M059J (cell line): ENCODE results near the gene ZNF532. TPM values are rescaled to one million over a fixed set of nuclear protein-coding genes. Genes with fewer than 3 reads are reported as not detected.
A peak's percentile ranks its signal among the peaks of the same experiment; 100 is the strongest.
"Not testable (repeated sequence)": the region's sequence is repeated elsewhere in the genome, so short reads cannot be mapped to it uniquely, and the experiment has no call there.

Experiments
- DNase-seq: peaks from one replicate; pipeline ENCODE4 v3.0.0-alpha.2; 2012; ENCODE audit warnings: low read depth
- total RNA-seq: library from RNA; depleted of rRNA; stranded (reverse); fragments of >200 nt; shearing (Covaris generic); gene quantifications from 2 replicates; pipeline ENCODE4 v1.2.3, GENCODE V29; 2014

Gene ZNF532
- total RNA-seq, 1 experiment from 2014 or later, result 60.9 TPM

DNA sequence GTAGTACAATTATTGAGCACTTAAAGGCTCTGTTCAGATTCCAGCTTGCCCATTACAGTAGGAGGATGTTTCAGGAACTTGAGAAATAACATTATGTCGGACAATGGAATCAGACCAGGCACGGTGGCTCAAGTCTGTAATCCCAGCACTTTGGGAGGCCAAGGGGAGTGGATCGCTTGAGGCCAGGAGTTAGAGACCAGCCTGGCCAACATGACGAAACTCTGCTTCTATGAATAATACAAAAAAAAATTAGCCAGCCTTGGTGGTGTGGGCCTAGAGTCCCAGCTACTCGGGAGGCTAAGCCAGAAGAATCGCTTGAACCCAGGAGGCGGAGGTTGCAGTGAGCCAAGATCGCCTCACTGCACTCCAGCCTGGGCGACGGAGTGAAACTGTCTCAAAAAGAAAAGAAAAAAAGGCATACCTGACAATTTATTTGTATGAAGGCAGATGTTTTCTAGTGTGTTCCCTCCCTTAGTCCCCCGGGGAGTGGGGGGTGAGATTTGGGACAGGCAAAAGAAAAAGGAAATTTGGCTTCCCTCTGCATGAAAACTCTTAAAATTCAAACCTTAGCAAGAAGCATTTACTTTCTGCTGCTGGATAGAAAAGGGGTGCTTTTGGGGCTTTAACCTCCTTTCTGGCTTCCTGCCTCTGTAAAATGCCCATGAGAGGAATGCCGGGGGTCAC is 13.7 kb upstream of the ZNF532 start:
- DNase-seq, result peak; percentile 43

DNA sequence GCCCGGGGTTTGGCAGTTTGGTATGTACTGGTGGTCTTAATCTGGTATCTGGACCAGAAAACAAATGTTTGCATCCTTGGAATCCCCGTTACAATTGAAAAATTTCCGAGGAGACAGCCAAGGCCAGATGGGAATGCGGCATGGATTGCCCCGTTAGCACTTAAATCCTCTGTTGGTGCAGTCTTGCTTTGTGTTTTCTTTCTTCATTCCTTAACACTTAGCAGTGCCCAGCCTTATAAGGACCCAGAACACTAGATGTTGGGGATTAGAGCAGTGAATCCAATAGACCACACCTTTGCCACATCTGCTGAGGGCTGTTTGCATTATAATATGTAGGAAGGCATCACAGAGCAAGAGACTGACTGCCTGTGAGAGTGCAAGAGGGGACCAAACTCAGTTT is 12.8 kb upstream of the ZNF532 start:
- DNase-seq, result no peak

DNA sequence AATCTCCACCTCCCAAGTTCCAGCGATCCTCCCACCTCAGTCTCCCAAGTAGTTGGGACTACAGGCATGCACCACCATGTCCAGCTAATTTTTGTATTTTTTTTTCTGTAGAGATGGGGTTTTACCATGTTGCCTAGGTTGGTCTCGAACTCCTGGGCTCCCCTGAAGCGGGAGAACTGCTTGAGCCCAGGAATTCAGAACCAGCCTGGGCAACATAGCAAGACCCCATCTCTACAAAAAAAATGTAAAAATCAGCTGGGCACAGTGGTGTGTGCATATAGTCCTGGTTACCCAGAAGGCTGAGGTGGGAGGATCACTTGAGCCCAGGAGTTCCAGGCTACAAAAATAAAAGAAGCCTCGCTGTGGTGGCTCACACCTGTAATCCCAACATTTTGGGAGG is 12.0 kb upstream of the ZNF532 start:
- no peak for DNase-seq

DNA sequence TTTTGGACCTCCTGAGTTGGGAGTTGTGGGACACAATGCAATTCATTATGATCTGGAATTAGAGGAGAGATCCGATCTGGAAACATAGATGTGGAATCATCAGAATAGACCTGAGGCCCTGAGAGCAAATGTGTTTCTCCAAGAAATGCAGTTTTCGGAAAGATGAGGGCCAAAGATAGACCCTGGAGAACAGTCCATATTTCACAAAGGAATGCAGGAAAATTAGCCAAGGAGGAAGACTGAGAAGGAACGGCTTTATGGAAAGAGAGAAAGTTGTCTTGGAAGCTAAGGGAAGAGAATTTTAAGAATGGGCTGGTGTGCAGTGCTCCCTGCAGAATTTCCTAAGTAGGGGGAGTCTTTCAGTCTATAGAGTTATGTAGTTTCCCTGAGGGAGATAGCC is 11.1 kb upstream of the ZNF532 start:
- DNase-seq, result no peak

DNA sequence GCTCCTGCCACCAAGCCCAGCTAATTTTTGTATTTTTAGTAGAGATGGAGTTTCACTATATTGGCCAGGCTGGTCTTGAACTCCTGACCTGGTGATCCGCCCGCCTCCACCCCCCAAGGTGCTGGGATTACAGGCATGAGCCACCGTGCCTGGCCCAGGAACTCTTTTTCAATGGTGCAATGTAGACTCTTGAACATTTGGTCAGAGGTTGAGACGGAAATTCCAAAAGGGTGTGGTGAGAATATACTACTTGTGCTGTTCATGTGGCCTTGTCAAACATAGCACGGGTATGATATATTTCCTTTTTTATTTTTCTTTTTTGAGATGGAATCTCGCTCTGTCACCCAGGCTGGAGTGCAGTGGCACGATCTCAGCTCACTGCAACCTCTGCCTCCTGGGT is 9.2 kb upstream of the ZNF532 start:
- DNase-seq, result not testable (repeated sequence)

DNA sequence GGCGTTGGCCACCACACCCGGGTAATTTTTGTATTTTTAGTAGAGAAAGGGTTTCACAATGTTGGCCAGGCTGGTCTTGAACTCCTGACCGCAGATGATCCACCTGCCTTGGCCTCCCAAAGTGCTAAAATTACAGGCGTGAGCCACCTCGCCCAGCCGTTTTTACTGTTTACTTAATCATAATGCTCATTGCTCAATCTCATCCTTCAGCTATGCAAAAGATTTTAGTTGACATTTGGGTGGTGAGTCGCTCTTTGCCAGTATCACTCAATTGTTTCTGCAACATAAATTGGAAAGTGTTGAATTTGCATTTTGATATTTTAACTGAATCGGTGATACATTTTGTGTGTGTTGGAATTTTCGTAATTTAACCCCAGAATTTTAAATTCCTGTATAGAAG is 7.8 kb upstream of the ZNF532 start:
- DNase-seq, result peak; percentile 82

DNA sequence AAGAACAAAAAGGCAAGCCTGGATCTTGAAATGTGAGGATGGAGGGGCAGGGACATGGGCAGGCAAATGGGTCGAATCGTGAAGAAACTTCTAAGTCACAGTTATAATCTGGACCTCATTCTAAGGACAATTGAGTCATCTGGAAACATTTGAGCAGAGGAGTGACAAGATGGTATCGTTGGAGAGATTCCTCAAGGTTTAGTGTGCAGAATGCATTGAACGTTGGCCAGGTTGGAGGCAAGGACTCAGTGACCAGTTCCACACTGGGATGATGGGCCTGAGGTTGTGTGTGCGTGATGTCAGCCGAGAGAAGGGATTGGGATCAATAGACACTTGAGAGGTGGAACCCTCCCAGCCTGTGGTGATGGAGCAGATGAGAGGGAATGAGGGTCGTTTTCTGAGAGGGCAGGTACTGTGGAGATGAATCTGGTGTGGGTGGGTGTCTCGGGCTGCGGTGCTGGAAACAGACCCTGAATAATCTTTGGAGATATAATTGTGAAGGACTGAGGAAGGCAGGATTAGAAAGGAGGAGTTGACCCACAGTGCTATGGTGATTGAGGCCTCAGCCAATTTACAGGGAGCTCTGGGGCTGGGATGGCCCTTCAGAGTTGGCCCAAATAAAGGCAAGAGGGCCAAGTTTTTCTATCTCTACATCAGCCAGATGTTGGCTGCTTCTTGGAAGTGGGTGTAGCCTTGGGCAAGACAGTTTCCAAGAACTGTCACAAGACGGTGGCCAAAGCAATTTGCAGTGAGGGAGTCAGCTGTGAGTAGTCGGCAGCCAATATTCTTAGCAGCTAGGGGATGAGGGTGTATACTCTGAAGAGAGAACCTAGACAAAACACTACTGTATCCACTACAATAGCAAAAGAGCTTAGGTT is 5.8 kb upstream of the ZNF532 start:
- peak; percentile 66 for DNase-seq

DNA sequence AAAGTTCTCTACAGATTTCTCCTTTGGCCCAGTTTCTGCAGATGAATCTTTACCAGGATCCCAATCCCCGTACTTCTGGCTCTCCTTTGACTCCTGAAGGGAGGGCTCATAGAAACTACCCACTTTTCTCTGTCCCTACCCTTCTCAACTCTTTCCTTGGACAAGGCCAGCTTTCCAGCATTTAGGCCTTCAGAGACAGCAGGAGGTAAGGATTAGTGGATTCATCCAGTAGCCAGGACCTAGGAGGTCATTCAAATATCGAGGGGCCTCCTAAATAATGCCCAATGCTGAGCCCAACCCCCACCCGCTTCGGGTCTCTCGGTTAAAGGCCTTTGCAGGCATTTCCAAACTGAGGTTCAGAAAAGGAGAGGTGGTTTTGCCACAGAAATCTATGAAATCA is 4.8 kb upstream of the ZNF532 start:
- DNase-seq, result no peak

DNA sequence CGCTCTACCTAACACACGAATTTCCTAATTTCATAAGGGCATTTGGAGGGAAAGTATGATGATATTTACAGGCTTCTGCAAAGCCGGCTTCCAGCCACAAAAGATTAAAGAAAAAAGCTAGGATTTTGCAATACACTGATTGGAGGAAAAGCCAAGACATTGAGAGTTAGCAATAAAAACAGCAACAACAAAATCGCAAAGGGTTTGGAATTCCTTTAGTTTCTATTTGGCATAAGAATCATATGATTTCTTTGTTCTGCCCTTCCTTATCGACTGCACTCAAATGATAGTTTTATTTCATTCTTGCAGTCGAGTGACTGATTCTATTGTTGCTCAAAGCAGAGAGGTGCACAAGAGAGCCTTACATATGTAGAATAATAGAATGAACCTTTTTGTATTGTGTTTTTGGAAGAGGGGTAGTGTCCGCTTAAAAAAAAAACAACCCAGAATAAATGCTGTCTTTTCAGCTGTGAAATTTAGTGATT is 3.9 kb upstream of the ZNF532 start:
- peak; percentile 39 for DNase-seq

DNA sequence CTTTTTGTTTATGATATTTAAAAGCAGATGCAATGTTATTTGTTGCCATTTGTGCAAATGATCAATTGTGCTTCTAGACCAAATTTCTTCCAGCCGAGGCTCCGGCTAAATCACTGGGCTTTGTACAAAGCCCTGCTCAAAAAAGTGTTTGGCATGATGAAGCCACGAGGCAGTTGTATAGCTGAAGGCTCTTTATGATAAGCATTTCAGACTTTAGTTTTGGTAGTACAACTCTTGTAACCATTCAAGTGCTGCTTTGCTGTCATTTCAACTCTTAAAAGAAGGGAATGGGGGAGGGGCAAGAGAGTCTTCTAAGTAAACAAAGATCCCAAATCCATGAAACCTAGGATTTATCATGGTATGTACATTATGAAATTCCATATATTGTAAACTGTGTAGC is 3.3 kb upstream of the ZNF532 start:
- DNase-seq, result peak; percentile 18

DNA sequence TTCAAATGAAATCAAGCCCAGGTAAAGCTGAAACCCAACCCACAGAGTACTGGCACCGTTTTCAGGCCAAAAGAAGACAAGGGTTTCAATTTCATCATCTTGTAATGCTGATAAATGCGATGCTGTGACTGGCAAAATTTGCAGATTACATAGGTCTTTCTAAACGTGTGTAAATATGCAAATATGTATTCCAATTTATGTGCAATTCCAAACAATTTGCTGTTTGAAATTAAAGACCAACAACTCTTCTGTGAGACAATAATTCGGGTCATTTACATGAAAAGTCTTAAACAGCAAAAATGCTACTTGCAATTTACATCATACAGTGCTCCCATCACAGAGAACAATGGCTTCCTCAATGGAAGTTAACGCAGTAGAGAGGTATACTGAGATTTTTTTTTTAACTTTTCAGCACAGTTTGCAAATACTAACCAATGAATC is 2.8 kb upstream of the ZNF532 start:
- DNase-seq, result no peak

DNA sequence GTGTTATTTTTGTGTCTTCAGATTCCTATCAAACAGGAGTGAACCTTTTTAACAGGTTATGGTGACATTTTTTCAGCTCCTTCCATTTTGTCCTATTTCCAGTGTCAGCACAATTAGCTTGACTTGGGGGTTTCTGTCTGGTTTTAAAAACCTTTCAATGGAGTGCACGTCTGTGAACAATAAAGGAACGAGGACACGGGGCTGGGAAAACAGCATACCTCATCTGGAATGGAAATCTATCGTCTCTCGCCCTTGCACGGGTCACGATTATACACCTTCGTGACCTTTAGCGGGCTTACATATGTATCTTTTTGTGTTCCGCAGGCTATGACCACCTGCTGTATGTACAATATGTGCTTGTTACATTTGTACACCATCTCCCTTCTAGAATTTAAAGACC is 2.3 kb upstream of the ZNF532 start:
- DNase-seq, result no peak

DNA sequence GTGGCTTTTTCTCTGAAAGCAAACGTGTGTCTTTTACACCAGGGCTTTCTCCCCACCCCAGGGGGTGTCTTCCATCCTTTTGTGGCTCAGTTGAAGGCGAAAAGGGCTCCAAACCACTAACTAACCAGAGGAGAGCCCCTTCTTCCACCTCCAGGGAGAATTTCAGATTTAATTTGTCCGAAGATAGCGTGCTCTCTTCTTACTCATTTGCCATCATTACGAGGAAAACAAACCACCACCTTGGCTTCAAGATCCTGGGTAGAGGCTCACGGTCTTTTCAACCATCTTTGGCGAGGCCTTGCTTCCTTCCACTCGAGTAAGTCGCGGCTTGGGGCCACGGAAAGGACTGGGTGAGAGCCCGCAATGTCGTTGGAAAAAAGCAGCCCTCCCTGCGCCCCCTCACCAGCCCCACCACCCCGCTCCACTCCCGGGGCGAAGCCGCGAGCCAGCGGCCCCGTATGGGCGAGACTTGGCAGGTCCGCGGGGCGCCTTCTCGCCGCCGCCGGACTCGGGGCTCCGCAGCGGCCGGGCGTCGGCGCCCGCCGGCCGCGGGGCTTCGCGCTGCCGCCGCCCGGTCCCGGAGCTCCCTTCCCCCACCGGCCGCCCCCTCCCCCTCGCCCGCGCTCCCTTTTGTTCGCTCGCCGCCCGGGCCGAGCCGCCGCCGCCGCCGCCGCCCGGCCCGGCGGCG is 1.7 kb upstream of the ZNF532 start:
- peak; percentile 62 for DNase-seq

DNA sequence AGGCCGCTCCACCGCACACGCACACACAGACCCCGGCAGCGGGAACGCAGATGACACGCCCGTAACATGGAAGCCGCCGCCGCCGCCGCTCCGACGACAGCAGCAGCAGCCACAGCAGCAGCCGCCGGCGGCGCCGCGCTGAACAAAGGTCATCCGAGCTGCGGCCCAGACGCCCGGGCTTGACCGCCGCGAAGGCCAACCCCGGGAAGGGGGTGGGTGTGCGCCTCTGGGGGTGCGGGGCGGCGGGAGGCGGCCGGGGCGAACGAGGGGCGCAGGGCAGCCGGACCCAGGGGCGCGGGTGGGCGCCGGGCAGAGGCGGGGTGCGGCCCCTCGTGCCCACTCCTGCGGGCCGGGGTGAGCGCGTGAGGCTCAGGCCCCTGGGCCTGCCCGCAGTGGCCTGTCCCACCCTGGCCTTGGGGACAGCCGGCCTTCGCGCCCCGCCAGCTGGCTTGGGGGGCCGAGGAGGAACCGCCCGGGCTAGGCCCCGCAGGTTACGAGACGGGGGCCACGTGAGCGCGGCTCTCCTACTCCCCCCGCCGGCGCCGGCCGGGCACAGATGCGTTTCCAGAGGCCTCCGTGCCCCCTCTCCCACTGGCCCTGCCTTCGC is 1.0 kb upstream of the ZNF532 start:
- DNase-seq, result peak; percentile 56

DNA sequence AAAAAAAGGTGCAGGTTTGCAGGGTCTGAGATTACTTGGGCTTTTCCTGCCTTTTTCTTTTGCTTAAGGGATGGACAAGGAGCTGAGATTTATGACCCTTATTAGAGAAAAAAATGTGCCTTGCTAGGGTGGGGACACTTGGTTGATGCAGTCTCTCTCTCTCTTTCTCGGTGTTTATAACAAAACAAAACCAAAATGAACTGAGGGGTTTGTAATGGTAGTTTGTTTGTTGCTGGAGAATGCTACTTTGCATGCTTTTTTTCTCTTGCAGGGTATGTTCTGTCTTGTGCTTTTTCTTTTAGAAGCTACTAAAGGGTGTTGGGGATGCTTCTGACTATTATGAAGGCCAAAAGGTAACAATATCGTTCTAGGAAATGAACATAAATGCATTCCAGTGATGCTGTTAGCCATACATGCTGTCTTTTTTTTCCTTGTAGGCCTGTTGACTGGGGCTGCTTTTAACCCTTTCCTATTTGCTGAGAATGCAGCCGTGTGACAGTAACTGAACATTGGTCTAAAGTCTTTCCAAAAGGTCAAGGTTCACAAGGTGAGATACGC is 435 bp downstream of the ZNF532 start:
- no peak for DNase-seq

DNA sequence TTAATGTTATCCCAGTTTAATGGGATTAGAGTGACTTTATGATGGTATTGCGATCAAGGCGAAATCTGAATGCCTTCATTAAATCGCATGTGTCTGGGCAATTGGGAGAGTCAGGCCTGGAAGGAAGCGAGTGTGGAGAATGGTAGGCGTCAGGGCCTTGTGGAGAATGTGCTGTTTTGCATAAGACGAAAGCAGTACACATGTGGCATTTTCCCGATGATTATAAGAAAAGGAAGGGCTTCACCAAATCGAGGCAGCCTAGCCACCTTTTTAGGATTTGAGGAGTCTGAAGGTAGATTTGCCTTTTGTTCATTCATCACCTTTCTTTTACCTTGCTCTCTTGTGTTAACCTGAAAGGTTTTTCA is 1.0 kb downstream of the ZNF532 start:
- DNase-seq, result no peak

DNA sequence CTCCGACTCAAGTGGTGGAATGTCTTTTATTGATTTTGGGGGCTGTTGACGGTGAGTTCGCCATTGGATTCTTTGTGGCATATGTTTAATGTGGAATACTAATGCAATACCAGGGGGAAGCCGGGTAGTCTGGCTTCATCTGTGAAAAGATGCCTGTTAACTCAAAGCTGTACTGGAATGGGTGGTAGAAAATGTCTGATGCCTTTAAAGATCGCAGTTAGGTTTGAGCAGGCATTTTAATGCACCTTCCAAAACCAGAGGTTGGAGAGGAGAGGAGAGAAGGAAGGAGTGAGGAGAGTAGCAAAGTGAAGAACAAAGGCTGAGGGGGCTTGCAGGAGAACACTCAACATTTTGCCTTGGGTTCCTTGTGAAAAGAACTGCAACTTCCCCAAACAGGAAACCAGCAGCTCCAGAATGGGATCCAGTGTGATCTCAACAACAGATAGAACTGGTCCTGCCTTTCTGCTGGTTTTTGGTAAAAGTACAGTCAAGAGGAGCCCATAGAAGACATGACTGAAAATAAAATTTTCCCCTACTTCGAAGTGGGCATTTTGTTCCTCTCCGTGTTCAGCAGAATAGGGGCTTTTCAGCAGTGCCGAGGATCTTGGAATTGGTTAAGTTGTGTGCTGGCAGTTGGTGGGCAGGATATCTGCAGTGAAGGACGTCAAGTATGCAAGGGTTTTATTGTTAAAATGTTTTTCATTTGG is 1.5 kb downstream of the ZNF532 start:
- DNase-seq, result no peak

DNA sequence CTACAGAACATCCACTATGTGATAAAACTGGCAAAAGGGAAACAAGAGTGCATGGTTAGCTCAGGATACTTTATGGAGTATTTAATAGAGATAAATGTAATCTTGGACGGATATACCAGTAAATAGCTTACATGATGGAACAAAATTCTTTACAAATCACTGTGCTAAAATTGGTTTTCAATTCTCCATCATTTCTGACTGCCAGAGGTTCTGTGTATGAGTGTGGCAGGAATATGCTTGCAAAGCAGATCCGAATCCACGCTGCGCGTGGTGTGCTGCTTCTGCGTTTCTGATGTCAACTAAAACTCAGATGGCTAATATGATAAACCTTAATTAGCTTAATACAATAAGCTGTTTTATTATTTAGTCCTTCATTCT is 2.1 kb downstream of the ZNF532 start:
- DNase-seq, result no peak

DNA sequence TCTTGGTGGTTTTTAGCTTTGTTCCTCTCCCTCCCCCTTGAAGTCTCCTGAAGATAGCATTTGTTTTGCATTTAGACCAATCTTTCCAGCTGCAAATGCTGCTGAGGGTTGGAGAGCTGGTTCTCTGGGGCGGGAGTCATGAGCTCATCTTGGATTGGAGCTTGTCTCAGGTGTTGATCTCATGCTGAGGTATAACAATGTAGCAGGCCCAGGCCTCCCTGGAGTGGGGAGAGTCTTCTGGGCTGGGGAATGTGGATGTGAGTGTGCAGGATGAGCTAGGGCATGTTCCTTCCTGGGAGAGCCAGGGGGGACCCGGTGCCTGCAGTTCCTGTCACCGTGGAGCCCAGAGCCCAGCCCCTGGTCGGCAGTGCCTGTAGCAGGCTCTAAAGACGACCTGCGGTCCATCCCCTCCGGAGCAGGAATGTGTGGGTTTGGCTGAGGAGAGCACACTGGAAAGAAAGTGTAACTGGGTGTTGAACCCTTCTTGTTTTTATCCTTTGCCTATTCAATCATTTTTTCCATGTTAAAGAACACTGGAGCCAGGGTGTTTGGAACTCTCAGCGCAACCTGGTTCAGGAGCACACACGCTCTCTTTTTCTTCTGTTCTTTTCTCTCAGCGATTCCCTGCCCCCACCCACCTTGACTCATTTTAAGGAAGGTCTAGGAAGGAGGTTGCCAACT is 2.7 kb downstream of the ZNF532 start:
- no peak for DNase-seq

DNA sequence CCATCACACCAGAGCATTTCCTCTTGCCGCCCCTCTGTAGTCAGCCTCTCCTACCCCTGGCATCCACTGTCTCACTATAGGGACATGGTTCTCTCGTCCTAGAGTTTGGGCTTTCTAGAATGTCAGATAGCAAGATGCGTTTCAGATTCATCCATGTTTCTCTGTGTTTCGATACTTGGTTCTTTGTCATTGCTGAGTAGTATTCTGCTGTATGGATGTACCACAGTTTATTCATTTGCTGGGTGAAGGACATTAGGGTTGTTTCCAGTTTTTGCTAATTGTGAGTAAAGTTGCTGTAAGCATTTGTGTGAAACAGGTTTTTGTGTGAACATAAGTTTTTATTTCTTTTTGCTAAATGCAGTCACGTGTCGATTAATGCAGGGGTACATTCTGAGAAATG is 3.8 kb downstream of the ZNF532 start:
- DNase-seq, result no peak

DNA sequence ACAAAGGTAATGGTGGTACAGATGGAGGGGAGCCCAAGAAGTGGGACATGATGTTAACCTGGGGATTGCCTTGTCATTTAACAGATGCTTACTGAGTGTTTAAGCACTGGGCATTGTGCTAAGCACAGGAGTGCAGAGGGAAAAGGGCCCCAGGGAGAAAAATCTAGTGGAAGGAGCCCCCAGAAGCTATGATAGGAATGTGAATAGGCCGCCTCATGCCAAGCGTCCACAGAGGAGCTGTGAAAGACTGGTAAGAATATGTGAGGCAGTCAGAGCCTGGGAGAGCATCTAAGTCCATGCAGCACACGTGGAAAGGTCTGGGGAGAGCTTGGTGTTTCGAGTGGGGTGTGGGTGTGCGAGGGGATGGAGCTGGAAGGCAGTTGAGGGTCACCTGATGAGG is 5.5 kb downstream of the ZNF532 start:
- DNase-seq, result peak; percentile 74
